PC-3 (cell line): ENCODE results near the gene DDAH2. TPM values are rescaled to one million over a fixed set of nuclear protein-coding genes. Genes with fewer than 3 reads are reported as not detected.

Experiments
- ATAC-seq: fragments of 200-7000 bp; cut with Tn5 transposase; 2 replicates; pipeline ENCODE4 v1.9.1; 2020; ENCODE audit warnings: mild to moderate bottlenecking, moderate library complexity
- BruUV-seq: library from RNA; stranded (reverse); fragments of 400-500 nt; replicated peaks from 2 replicates; lab custom pipeline; 2021; lab: Mats Ljungman, UMichigan
- CTCF ChIA-PET: fragments of 300-600 bp; sonication (Branson Sonifier 250); formaldehyde crosslinking; loops from one replicate; lab custom pipeline; 2022; ENCODE audit warnings: antibody characterized with exemption; lab: Charles Lee
- POLR2A ChIA-PET: fragments of 300-600 bp; sonication (Branson Sonifier 250); formaldehyde crosslinking; loops from one replicate; lab custom pipeline; 2022; ENCODE audit warnings: antibody characterized with exemption; ENCODE audit not compliant: unreplicated experiment; lab: Charles Lee
- DNase-seq: peaks from one replicate; pipeline ENCODE4 v3.0.0-alpha.2; 2015
- H2AFZ ChIP-seq: fragments of 300-600 bp; sonication (generic); 2 replicates; pipeline ENCODE4 v1.6.0; 2016; ENCODE audit warnings: antibody characterized with exemption, low read length
- H3F3A ChIP-seq: fragments of 300-600 bp; sonication (generic); one replicate; pipeline ENCODE4 v1.6.0; 2017; ENCODE audit warnings: antibody characterized with exemption, low read length, control low read depth, mild to moderate bottlenecking; ENCODE audit not compliant: unreplicated experiment
- H3K27ac ChIP-seq: fragments of 300-600 bp; sonication (generic); 2 replicates; pipeline ENCODE4 v1.5.1; 2016; ENCODE audit warnings: mild to moderate bottlenecking, low read length
- H3K27me3 ChIP-seq: fragments of 300-600 bp; sonication (generic); 2 replicates; pipeline ENCODE4 v1.6.1; 2016; ENCODE audit warnings: low read length, mixed read lengths
- H3K36me3 ChIP-seq: fragments of 300-600 bp; sonication (generic); 2 replicates; pipeline ENCODE4 v1.6.1; 2016; ENCODE audit warnings: low read depth, mixed run types, low read length, mixed read lengths
- H3K4me1 ChIP-seq: fragments of 300-600 bp; sonication (generic); 2 replicates; pipeline ENCODE4 v1.5.1; 2016; ENCODE audit warnings: low read length; ENCODE audit not compliant: insufficient read depth
- H3K4me2 ChIP-seq: fragments of 300-600 bp; sonication (generic); 2 replicates; pipeline ENCODE4 v1.6.0; 2016; ENCODE audit warnings: low read length
- H3K4me3 ChIP-seq: fragments of 300-600 bp; sonication (generic); 2 replicates; pipeline ENCODE4 v1.5.1; 2016; ENCODE audit warnings: mild to moderate bottlenecking, low read length, mixed read lengths
- H3K79me2 ChIP-seq: fragments of 300-600 bp; sonication (generic); 2 replicates; pipeline ENCODE4 v1.6.1; 2017; ENCODE audit warnings: low read length, mixed read lengths
- H3K9ac ChIP-seq: fragments of 300-600 bp; sonication (generic); 2 replicates; pipeline ENCODE4 v1.6.0; 2016; ENCODE audit warnings: mild to moderate bottlenecking, low read length
- H3K9me2 ChIP-seq: fragments of 300-600 bp; sonication (generic); replicated peaks from 2 replicates; pipeline ENCODE4 v1.6.1; 2016; ENCODE audit warnings: mixed run types, low read length, mixed read lengths
- H3K9me3 ChIP-seq: fragments of 300-600 bp; sonication (generic); 2 replicates; pipeline ENCODE4 v1.6.1; 2016; ENCODE audit warnings: low read length, mixed read lengths
- H4K20me1 ChIP-seq: fragments of 300-600 bp; sonication (generic); 2 replicates; pipeline ENCODE4 v1.6.1; 2016; ENCODE audit warnings: low read length, mixed read lengths
- EZH2 ChIP-seq: fragments of 300-600 bp; sonication (generic); IDR thresholded peaks from one replicate; pipeline ENCODE4 v1.6.1; 2017; ENCODE audit warnings: antibody characterized with exemption, mild to moderate bottlenecking, low read length; ENCODE audit not compliant: unreplicated experiment
- EZH2phosphoT487 ChIP-seq: fragments of 300-600 bp; sonication (generic); IDR thresholded peaks from 2 replicates; pipeline ENCODE4 v1.6.1; 2018; ENCODE audit warnings: mild to moderate bottlenecking, antibody characterized with exemption, low read length, borderline replicate concordance
- intact Hi-C: fragments of 100-400 bp; cut with micrococcal nuclease; formaldehyde crosslinking; loops from 2 replicates; pipeline ENCODE4 v1.9.0; 2023
- microRNA-seq: library from miRNA; unstranded; fragments of <30 nt; microRNA quantifications from one replicate; pipeline ENCODE4 v1.1.0, GENCODE V29; 2020; ENCODE audit not compliant: unreplicated experiment
- total RNA-seq: library from RNA; depleted of rRNA; stranded (reverse); fragments of >200 nt; gene quantifications from 2 replicates; pipeline ENCODE4 v1.2.3, GENCODE V29; 2014; rRNA removed
- TF ChIP-seq, protein P1 (sequence below): fragments of 300-600 bp; sonication (generic); conservative IDR thresholded peaks from 2 replicates; pipeline ENCODE4 v1.5.1; 2017; ENCODE audit warnings: antibody characterized with exemption, low read depth, mild to moderate bottlenecking, low read length

DDAH2 gene
- total RNA-seq, 1 experiment from 2014 or later = 65.5 TPM

DNA sequence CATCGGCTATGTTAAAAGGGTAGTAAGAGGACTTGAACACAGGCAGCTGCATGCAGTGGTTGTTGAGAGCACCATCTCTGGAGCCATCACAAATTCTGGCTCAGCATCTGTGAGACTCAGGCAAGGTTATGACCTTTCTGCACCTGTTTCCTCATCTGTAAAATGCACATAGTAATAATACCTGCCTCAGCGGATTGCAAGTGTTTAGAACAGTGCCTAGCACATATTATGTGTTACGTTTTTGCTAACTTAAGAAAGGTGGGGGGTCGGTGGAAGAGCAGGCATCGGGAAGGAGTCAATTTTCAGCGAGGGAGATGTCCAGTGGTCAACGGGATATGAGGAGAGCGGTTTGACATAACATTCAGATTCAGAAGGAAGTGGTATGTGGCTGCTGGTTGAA lies 51.1 kb downstream of the DDAH2 start:
- BruUV-seq = no TSS peak
- H3K4me2 ChIP-seq = no peak overlapping the region
- POLR2A ChIA-PET = no interaction called here

More for the DNA sequence above, 51.1 kb downstream of the DDAH2 start:
- DNase-seq (no peak), ATAC-seq (no peak)
- CTCF ChIA-PET = no interaction called here
- Histone ChIP-seq H2AFZ (no peak overlapping the region), H3K4me3 (no peak overlapping the region), H3K36me3 (0 out of 2 replicates have a peak, but pooled peaks cover 2% of the 10 kb centered on the region), H3K79me2 (no peaks in the 10 kb centered on the region), H4K20me1 (no peaks in the 10 kb centered on the region), H3K27me3 (no peaks in the 10 kb centered on the region), H3F3A (peaks cover 4% of the 10 kb centered on the region), H3K27ac (no peak overlapping the region), H3K9me2 (no peaks in the 10 kb centered on the region), H3K9me3 (no peaks in the 10 kb centered on the region), H3K4me1 (peaks cover 16% of the 10 kb centered on the region), H3K9ac (no peak overlapping the region)
- intact Hi-C loops = no loop called here
- TF ChIP-seq, protein P1, sequence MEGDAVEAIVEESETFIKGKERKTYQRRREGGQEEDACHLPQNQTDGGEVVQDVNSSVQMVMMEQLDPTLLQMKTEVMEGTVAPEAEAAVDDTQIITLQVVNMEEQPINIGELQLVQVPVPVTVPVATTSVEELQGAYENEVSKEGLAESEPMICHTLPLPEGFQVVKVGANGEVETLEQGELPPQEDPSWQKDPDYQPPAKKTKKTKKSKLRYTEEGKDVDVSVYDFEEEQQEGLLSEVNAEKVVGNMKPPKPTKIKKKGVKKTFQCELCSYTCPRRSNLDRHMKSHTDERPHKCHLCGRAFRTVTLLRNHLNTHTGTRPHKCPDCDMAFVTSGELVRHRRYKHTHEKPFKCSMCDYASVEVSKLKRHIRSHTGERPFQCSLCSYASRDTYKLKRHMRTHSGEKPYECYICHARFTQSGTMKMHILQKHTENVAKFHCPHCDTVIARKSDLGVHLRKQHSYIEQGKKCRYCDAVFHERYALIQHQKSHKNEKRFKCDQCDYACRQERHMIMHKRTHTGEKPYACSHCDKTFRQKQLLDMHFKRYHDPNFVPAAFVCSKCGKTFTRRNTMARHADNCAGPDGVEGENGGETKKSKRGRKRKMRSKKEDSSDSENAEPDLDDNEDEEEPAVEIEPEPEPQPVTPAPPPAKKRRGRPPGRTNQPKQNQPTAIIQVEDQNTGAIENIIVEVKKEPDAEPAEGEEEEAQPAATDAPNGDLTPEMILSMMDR = no peak
- no peak for TF ChIP-seq EZH2phosphoT487
- TF ChIP-seq EZH2 = no peak

Small RNA genes lying within 50 kb of the gene (microRNA-seq; reads per million reads assigned to microRNA genes)
- not detected for gene MIR4646

Other genes starting within 250 kb of the DDAH2 start
- gene MICB, start 231.2 kb downstream of the DDAH2 start, total RNA-seq = 25.6 and 32.9 TPM in 2 replicates
- gene MCCD1, start 200.3 kb downstream of the DDAH2 start, total RNA-seq = not detected in 2 replicates
- 410 and 465 TPM in 2 replicates for gene DDX39B, start 187.3 kb downstream of the DDAH2 start, total RNA-seq
- 1.1 and 1.2 TPM in 2 replicates for gene ATP6V1G2, start 182.7 kb downstream of the DDAH2 start, total RNA-seq
- gene NFKBIL1, start 181.7 kb downstream of the DDAH2 start, total RNA-seq = 38.2 and 46.9 TPM in 2 replicates
- not detected in 2 replicates for gene LTA, start 157.0 kb downstream of the DDAH2 start, total RNA-seq
- gene TNF, start 153.7 kb downstream of the DDAH2 start, total RNA-seq = not detected in 2 replicates
- gene LTB, start 146.9 kb downstream of the DDAH2 start, total RNA-seq = 1.5 TPM in 1 of 2 replicates, not detected in the other
- not detected in 2 replicates for gene LST1, start 143.0 kb downstream of the DDAH2 start, total RNA-seq
- 0.26 TPM in 1 of 2 replicates, not detected in the other for gene NCR3, start 136.3 kb downstream of the DDAH2 start, total RNA-seq
- not detected in 2 replicates for gene AIF1, start 114.1 kb downstream of the DDAH2 start, total RNA-seq
- 123 and 169 TPM in 2 replicates for gene PRRC2A, start 108.6 kb downstream of the DDAH2 start, total RNA-seq
- 320 and 365 TPM in 2 replicates for gene BAG6, start 76.6 kb downstream of the DDAH2 start, total RNA-seq
- 1.6 and 2.2 TPM in 2 replicates for gene APOM, start 73.4 kb downstream of the DDAH2 start, total RNA-seq
- 26.3 and 33.2 TPM in 2 replicates for gene C6orf47, start 68.5 kb downstream of the DDAH2 start, total RNA-seq
- 11.8 and 14.9 TPM in 2 replicates for gene GPANK1, start 64.3 kb downstream of the DDAH2 start, total RNA-seq
- gene CSNK2B, start 63.2 kb downstream of the DDAH2 start, total RNA-seq = 227 and 267 TPM in 2 replicates
- 5.0 and 5.3 TPM in 2 replicates for gene LY6G5B, start 59.3 kb downstream of the DDAH2 start, total RNA-seq
- 1.6 and 1.8 TPM in 2 replicates for gene LY6G5C, start 48.2 kb downstream of the DDAH2 start, total RNA-seq
- 52.0 and 54.0 TPM in 2 replicates for gene ABHD16A, start 26.0 kb downstream of the DDAH2 start, total RNA-seq
- gene LY6G6F, start 22.4 kb downstream of the DDAH2 start, total RNA-seq = not detected in 2 replicates
- gene LY6G6D, start 14.0 kb downstream of the DDAH2 start, total RNA-seq = not detected in 2 replicates
- gene LY6G6C, start 7.6 kb downstream of the DDAH2 start, total RNA-seq = 0.22 TPM in 1 of 2 replicates, not detected in the other
- gene MPIG6B, start 5.9 kb downstream of the DDAH2 start, total RNA-seq = not detected in 2 replicates
- 708 and 743 TPM in 2 replicates for gene CLIC1, start 7.2 kb upstream of the DDAH2 start, total RNA-seq
- gene MSH5, start 10.7 kb upstream of the DDAH2 start, total RNA-seq = 22.7 and 23.0 TPM in 2 replicates
- 4.2 and 6.0 TPM in 2 replicates for gene SAPCD1, start 33.4 kb upstream of the DDAH2 start, total RNA-seq
- gene VWA7, start 48.0 kb upstream of the DDAH2 start, total RNA-seq = 0.98 and 1.9 TPM in 2 replicates
- gene VARS1, start 66.5 kb upstream of the DDAH2 start, total RNA-seq = 89.8 and 130 TPM in 2 replicates
- 93.7 and 143 TPM in 2 replicates for gene LSM2, start 77.7 kb upstream of the DDAH2 start, total RNA-seq
- 0.26 and 0.69 TPM in 2 replicates for gene HSPA1L, start 86.0 kb upstream of the DDAH2 start, total RNA-seq
- 269 and 324 TPM in 2 replicates for gene HSPA1A, start 86.2 kb upstream of the DDAH2 start, total RNA-seq
- gene HSPA1B, start 98.4 kb upstream of the DDAH2 start, total RNA-seq = 265 and 331 TPM in 2 replicates
- 31.7 and 33.1 TPM in 2 replicates for gene NEU1, start 133.5 kb upstream of the DDAH2 start, total RNA-seq
- gene SLC44A4, start 149.7 kb upstream of the DDAH2 start, total RNA-seq = 3.5 and 4.9 TPM in 2 replicates
- gene EHMT2, start 168.4 kb upstream of the DDAH2 start, total RNA-seq = 74.5 and 80.8 TPM in 2 replicates
- 5.4 and 8.6 TPM in 2 replicates for gene ZBTB12, start 172.8 kb upstream of the DDAH2 start, total RNA-seq
- 1.1 TPM in 1 of 2 replicates, not detected in the other for gene C2, start 198.4 kb upstream of the DDAH2 start, total RNA-seq
- gene CFB, start 216.8 kb upstream of the DDAH2 start, total RNA-seq = 0.86 TPM in 1 of 2 replicates, not detected in the other
- gene NELFE, start 229.7 kb upstream of the DDAH2 start, total RNA-seq = 132 and 142 TPM in 2 replicates
- 81.9 and 95.0 TPM in 2 replicates for gene SKIC2, start 229.9 kb upstream of the DDAH2 start, total RNA-seq
- 27.1 and 32.4 TPM in 2 replicates for gene DXO, start 242.8 kb upstream of the DDAH2 start, total RNA-seq